ENCODE results near the gene SPA17. TPM values are rescaled to one million over a fixed set of nuclear protein-coding genes. Genes with fewer than 3 reads are reported as not detected.

The SPA17 gene
- total RNA-seq, 1 donor from 2014 or later: 1.7 TPM

GRCh38 chr11:124739479-124740276 is 66.0 kb downstream of the SPA17 start, which contains the start of gene NRGN:
NRGN (plus strand) TSS chr11:124739942; CDS start chr11:124740085, 143 bp downstream.
- H3K4me1 ChIP-seq: peaks cover 19% of the 10 kb centered on the region
- H3K27ac ChIP-seq: no peak within 1 kb of the TSS
- intact Hi-C loops (cut with DNase I): no loop called here
- TF ChIP-seq POLR2AphosphoS5 (IDR thresholded peaks at IDR 0.05; ENCODE audit: insufficient read depth in 1 of 2, low read depth in 1 of 2) (peak in 1 of 2 donors; percentile 36), POLR2A (IDR thresholded peaks at IDR 0.05) (no peak)
- TF ChIP-seq, protein P1, sequence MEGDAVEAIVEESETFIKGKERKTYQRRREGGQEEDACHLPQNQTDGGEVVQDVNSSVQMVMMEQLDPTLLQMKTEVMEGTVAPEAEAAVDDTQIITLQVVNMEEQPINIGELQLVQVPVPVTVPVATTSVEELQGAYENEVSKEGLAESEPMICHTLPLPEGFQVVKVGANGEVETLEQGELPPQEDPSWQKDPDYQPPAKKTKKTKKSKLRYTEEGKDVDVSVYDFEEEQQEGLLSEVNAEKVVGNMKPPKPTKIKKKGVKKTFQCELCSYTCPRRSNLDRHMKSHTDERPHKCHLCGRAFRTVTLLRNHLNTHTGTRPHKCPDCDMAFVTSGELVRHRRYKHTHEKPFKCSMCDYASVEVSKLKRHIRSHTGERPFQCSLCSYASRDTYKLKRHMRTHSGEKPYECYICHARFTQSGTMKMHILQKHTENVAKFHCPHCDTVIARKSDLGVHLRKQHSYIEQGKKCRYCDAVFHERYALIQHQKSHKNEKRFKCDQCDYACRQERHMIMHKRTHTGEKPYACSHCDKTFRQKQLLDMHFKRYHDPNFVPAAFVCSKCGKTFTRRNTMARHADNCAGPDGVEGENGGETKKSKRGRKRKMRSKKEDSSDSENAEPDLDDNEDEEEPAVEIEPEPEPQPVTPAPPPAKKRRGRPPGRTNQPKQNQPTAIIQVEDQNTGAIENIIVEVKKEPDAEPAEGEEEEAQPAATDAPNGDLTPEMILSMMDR (IDR thresholded peaks at IDR 0.05): no peak
- DNase-seq (ENCODE audit: extremely low spot score in 2 of 2): no peak
- peak within 1 kb of the TSS; percentile 52 to 58 for H3K4me3 ChIP-seq
- no peaks in the 10 kb centered on the region for H3K9me3 ChIP-seq
- no peaks in the 10 kb centered on the region for H3K36me3 ChIP-seq
- H3K27me3 ChIP-seq: no peaks in the 10 kb centered on the region

GRCh38 chr11:124740277-124740882 is 66.7 kb downstream of the SPA17 start:
- Histone ChIP-seq H3K36me3 (no peaks in the 10 kb centered on the region), H3K4me1 (peaks cover 21% of the 10 kb centered on the region), H3K27me3 (no peaks in the 10 kb centered on the region), H3K9me3 (no peaks in the 10 kb centered on the region), H3K27ac (no peak overlapping the region), H3K4me3 (peak overlapping the region; percentile 52 to 58)
- TF ChIP-seq POLR2AphosphoS5 (IDR thresholded peaks at IDR 0.05; ENCODE audit: insufficient read depth in 1 of 2, low read depth in 1 of 2) (no peak), POLR2A (IDR thresholded peaks at IDR 0.05) (no peak)
- TF ChIP-seq, protein P1 (IDR thresholded peaks at IDR 0.05): peak in 2 of 3 experiments; percentile 27 to 29
- no peak for DNase-seq (ENCODE audit: extremely low spot score in 2 of 2)
- intact Hi-C loops (cut with DNase I): no loop called here

DNA sequence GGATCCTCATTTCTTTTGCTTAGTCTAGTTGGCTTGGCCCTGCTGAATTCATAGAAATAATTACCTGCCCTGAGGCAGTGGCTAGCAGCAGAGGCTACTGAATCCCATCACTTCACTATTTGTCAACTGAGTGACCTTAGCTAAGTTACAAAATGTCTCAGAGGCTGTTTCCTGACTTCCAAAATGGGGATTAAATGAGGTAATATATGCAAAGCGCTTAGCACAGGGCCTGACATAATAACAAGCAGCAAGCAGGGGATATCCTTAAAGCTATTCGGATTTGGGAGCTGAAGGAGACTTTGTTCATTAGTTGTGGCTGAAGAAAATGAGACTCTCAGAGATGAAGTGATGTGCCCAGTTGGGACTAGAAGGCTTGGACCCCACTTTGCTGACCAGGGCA is 68.9 kb downstream of the SPA17 start:
- no peak for TF ChIP-seq POLR2AphosphoS5 (IDR thresholded peaks at IDR 0.05; ENCODE audit: insufficient read depth in 1 of 2, low read depth in 1 of 2)
- no peak for TF ChIP-seq POLR2A (IDR thresholded peaks at IDR 0.05)
- TF ChIP-seq, protein P1 (IDR thresholded peaks at IDR 0.05): no peak
- H3K36me3 ChIP-seq: no peaks in the 10 kb centered on the region
- DNase-seq (ENCODE audit: extremely low spot score in 2 of 2): no peak
- no peaks in the 10 kb centered on the region for H3K9me3 ChIP-seq
- intact Hi-C loops (cut with DNase I): no loop called here
- H3K4me1 ChIP-seq: peaks cover 42% of the 10 kb centered on the region
- no peak overlapping the region for H3K27ac ChIP-seq
- no peaks in the 10 kb centered on the region for H3K27me3 ChIP-seq
- no peak overlapping the region for H3K4me3 ChIP-seq

DNA sequence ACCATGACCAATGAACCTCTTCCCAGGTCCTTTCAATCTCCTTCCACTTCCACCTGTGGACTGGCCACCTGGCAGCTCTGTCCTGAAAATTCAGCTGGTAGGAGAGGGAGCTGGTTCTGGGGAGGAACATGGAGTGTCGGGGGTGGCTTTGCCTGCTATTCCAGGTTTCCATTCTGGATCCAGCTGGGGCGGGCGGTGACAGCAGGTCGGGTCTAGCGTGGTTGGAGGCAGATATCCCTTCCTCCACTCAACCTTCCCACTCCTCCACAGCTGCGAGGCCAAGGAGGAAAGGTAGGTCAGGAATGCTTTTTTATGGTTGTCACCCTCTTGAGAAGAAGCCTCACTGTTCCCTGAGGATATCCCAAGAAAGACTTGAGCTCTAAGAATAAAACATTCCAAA is 69.3 kb downstream of the SPA17 start:
- Histone ChIP-seq H3K4me1 (peaks cover 42% of the 10 kb centered on the region), H3K27ac (no peak overlapping the region), H3K27me3 (no peaks in the 10 kb centered on the region), H3K9me3 (no peaks in the 10 kb centered on the region), H3K4me3 (no peak overlapping the region), H3K36me3 (no peaks in the 10 kb centered on the region)
- no peak for TF ChIP-seq POLR2AphosphoS5 (IDR thresholded peaks at IDR 0.05; ENCODE audit: insufficient read depth in 1 of 2, low read depth in 1 of 2)
- TF ChIP-seq, protein P1 (IDR thresholded peaks at IDR 0.05): no peak
- no peak for TF ChIP-seq POLR2A (IDR thresholded peaks at IDR 0.05)
- no peak for DNase-seq (ENCODE audit: extremely low spot score in 2 of 2)
- intact Hi-C loops (cut with DNase I): no loop called here

All from vagina (tissue), 2 donors.